Spleen (tissue), 7 donors: ENCODE measurements around the gene MBD3L5.

Source experiments
- POLR2A ChIP-seq, 3 donors: fragments of 450-650 bp; IDR thresholded peaks; one replicate each; pipeline ENCODE4 v1.5.1; 2017; ENCODE audit warnings: antibody characterized with exemption in 3 of 3, mild to moderate bottlenecking in 1 of 3
- TF ChIP-seq, protein P1 (sequence below), 11 experiments: fragments of 200-600 bp in 7 of 11; fragments of 450-650 bp in 4 of 11; sonication (generic) in 4 of 11; IDR thresholded peaks in 8 of 11; conservative IDR thresholded peaks in 3 of 11; 1 replicate in 7 of 11; 2 replicates in 4 of 11; pipeline versions ENCODE4 v1.4.0 to v1.8.0; 2016 to 2021; ENCODE audit warnings: antibody characterized with exemption in 11 of 11, inconsistent platforms in 4 of 11, mild to moderate bottlenecking in 1 of 11
- donor health status: DM: no; HTN: no; CAD: no; lungs with moderate emphysema.
- donor health status: DM: no; HTN: no; CAD: no.
- donor health status: DM: no; HTN: no; CAD: no.

DNA sequence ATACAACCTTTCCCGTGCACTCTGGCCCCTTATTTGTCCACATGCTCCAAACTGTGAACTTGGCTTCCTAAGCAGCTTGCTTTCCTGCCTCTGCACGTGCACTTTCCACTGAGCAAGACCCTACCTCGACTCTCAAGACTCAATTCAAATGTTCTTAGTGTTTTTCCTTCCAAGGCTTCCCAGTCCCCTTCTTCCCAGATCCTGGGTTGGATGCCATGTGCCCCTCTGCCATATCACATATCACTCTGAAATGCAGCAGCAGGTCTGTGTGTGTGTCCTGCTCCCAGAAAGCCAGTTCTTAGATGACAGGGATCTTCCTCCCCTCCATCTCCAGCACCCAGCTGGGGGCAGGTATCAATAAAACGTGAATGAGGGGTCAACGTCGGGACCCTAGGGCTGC lies 42.2 kb downstream of the MBD3L5 start:
- TF ChIP-seq, protein P1, sequence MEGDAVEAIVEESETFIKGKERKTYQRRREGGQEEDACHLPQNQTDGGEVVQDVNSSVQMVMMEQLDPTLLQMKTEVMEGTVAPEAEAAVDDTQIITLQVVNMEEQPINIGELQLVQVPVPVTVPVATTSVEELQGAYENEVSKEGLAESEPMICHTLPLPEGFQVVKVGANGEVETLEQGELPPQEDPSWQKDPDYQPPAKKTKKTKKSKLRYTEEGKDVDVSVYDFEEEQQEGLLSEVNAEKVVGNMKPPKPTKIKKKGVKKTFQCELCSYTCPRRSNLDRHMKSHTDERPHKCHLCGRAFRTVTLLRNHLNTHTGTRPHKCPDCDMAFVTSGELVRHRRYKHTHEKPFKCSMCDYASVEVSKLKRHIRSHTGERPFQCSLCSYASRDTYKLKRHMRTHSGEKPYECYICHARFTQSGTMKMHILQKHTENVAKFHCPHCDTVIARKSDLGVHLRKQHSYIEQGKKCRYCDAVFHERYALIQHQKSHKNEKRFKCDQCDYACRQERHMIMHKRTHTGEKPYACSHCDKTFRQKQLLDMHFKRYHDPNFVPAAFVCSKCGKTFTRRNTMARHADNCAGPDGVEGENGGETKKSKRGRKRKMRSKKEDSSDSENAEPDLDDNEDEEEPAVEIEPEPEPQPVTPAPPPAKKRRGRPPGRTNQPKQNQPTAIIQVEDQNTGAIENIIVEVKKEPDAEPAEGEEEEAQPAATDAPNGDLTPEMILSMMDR (IDR thresholded peaks at IDR 0.05 in 8 of 11, conservative IDR thresholded peaks at IDR 0.05 in 3 of 11) = no peak
- TF ChIP-seq POLR2A (IDR thresholded peaks at IDR 0.05) = no peak
